ENCODE measurements around the gene CACNA1C. TPM values are rescaled to one million over a fixed set of nuclear protein-coding genes. Genes with fewer than 3 reads are reported as not detected.

Gene CACNA1C
- total and polyA plus RNA-seq, 2 of the 4 experiments (the other 2 are of a cell fraction): 1.6 to 2.6 TPM

DNA sequence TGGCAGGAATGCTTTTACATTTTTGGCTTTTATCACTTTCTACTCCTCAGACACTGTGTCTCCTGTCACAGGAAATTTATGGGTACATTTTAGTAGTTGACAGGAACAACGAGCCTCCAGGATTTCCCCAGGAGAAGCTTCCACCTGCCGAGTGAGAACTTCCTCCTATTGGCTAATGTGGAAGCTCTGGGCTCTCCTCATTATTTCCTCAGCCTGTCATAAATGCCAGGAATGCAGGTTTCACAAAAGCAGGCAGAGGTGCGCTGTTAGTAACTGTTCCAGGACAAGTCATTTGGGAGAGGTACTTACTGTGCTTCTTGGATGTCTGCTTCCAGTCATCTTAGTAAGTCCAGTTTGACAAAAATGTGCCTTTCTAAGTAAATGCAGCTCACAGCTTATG, 29.4 kb upstream of the CACNA1C start:
- H3K4me2 ChIP-seq (ENCODE audit: low read depth, low read length): no peak overlapping the region
- H3K23ac ChIP-seq (ENCODE audit: low read depth, low read length): no peak overlapping the region
- H3K4me1 ChIP-seq (ENCODE audit: control insufficient read depth, insufficient read depth, low read length): no peaks in the 10 kb centered on the region
- no peak overlapping the region for H4K8ac ChIP-seq (ENCODE audit: low read depth in 2 of 2, low read length in 2 of 2)
- no TSS peak for BruUV-seq (replicated peaks)
- H3K27me3 ChIP-seq (ENCODE audit: control insufficient read depth, insufficient read depth, low read length): peaks cover 38% of the 10 kb centered on the region
- H3K79me1 ChIP-seq (ENCODE audit: low read depth in 1 of 2, low read length in 2 of 2): no peaks in the 10 kb centered on the region
- CTCF ChIA-PET: interaction anchor here (1.4 kb wide), 1 partner anchor 10 kb away, joined by 6 read pairs; no protein-coding TSS in a partner anchor
- H4K91ac ChIP-seq (ENCODE audit: insufficient read depth, low read depth, low read length): no peak overlapping the region
- H4K20me1 ChIP-seq (ENCODE audit: insufficient read depth, low read length): no peaks in the 10 kb centered on the region
- no peak overlapping the region for H2BK5ac ChIP-seq (ENCODE audit: low read depth, low read length, poor library complexity, severe bottlenecking)
- H2AK9ac ChIP-seq (replicated peaks; ENCODE audit: low read depth, low read length, poor library complexity): no peak overlapping the region
- no peaks in the 10 kb centered on the region; the same call in 1 of the 2 replicates for H3K9me1 ChIP-seq (ENCODE audit: insufficient read depth, low read length)
- H3K4ac ChIP-seq (ENCODE audit: low read depth, low read length): no peak overlapping the region
- H2AK5ac ChIP-seq (ENCODE audit: low read depth, low read length): no peak overlapping the region
- H3K56ac ChIP-seq (ENCODE audit: extremely low read depth, insufficient read depth, low read length): no peak overlapping the region
- H3K9me3 ChIP-seq (ENCODE audit: control insufficient read depth, insufficient read depth, low read length): peaks cover 2% of the 10 kb centered on the region
- H2BK120ac ChIP-seq (ENCODE audit: low read depth, low read length): no peak overlapping the region; the same call in 1 of the 2 replicates
- ATAC-seq (ENCODE audit: low read depth) (no peak), DNase-seq (no peak)
- POLR2A ChIA-PET (ENCODE audit: unreplicated experiment): no interaction called here
- H3K4me3 ChIP-seq (ENCODE audit: insufficient read depth, low read depth, low read length): no peak overlapping the region
- no peak overlapping the region for H3K18ac ChIP-seq (ENCODE audit: low read depth, low read length)
- dilution Hi-C loops (cut with HindIII; ENCODE audit: low sequenced_read_pairs, unreplicated experiment): no loop called here
- no peak overlapping the region for H2BK20ac ChIP-seq (ENCODE audit: low read depth, low read length)
- intact Hi-C loops (cut with micrococcal nuclease): no loop called here
- H3K14ac ChIP-seq (replicated peaks; ENCODE audit: low read depth, low read length): no peak overlapping the region
- H3K9ac ChIP-seq (ENCODE audit: low read depth, low read length): no peak overlapping the region
- 83% methylated on average over 1 of the region's 3 CpGs; no CpG with 5 or more reads in 1 of the 2 experiments for WGBS, 2 experiments (ENCODE audit: extremely low coverage in 2 of 2, insufficient read length in 1 of 2)
- H3K36me3 ChIP-seq (ENCODE audit: control insufficient read depth, insufficient read depth, low read length): no peaks in the 10 kb centered on the region
- no peak overlapping the region for H4K5ac ChIP-seq (ENCODE audit: low read depth, low read length)
- TF ChIP-seq CEBPB (IDR thresholded peaks at IDR 0.05; ENCODE audit: low read depth, low read length): no peak
- no peak for TF ChIP-seq CHD1 (IDR thresholded peaks at IDR 0.05; ENCODE audit: low read depth, low read length)
- no peak for TF ChIP-seq FOS (IDR thresholded peaks at IDR 0.05; ENCODE audit: low read depth, low read length)
- no peak for TF ChIP-seq RAD21 (IDR thresholded peaks at IDR 0.05; ENCODE audit: low read length)
- TF ChIP-seq BHLHE40 (IDR thresholded peaks at IDR 0.05; ENCODE audit: low read depth, low read length): no peak
- TF ChIP-seq MAZ (IDR thresholded peaks at IDR 0.05; ENCODE audit: borderline replicate concordance, low read depth, low read length): no peak
- no peak for TF ChIP-seq SMC3 (IDR thresholded peaks at IDR 0.05; ENCODE audit: low read depth, low read length)
- TF ChIP-seq, protein P1, sequence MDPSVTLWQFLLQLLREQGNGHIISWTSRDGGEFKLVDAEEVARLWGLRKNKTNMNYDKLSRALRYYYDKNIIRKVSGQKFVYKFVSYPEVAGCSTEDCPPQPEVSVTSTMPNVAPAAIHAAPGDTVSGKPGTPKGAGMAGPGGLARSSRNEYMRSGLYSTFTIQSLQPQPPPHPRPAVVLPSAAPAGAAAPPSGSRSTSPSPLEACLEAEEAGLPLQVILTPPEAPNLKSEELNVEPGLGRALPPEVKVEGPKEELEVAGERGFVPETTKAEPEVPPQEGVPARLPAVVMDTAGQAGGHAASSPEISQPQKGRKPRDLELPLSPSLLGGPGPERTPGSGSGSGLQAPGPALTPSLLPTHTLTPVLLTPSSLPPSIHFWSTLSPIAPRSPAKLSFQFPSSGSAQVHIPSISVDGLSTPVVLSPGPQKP (IDR thresholded peaks at IDR 0.05; ENCODE audit: borderline replicate concordance, low read depth, low read length): no peak
- no peak for TF ChIP-seq MAFK (IDR thresholded peaks at IDR 0.05; ENCODE audit: low read depth, low read length)
- TF ChIP-seq RCOR1 (IDR thresholded peaks at IDR 0.05; ENCODE audit: insufficient replicate concordance, low read length): no peak
- no peak for TF ChIP-seq POLR2A (IDR thresholded peaks at IDR 0.05; ENCODE audit: low read depth, low read length)
- TF ChIP-seq NFE2L2 (IDR thresholded peaks at IDR 0.05; ENCODE audit: low read depth, low read length): no peak
- no peak for TF ChIP-seq MXI1 (IDR thresholded peaks at IDR 0.05; ENCODE audit: borderline replicate concordance, low read depth, low read length)
- H2BK15ac ChIP-seq (ENCODE audit: low read depth, low read length): no peak overlapping the region
- no peak overlapping the region for H2AFZ ChIP-seq (replicated peaks; ENCODE audit: low read length, poor library complexity)
- no peak overlapping the region for H3K27ac ChIP-seq (ENCODE audit: insufficient read depth, low read length)
- in situ Hi-C loops (cut with MboI; ENCODE audit: low sequenced_read_pairs): loop anchor here (10.0 kb wide), 2 partner anchors 219 to 369 kb away; no protein-coding TSS in a partner anchor

Measured in IMR-90 (cell line).